Measurements from ENCODE around the gene PTCHD4.

DNA sequence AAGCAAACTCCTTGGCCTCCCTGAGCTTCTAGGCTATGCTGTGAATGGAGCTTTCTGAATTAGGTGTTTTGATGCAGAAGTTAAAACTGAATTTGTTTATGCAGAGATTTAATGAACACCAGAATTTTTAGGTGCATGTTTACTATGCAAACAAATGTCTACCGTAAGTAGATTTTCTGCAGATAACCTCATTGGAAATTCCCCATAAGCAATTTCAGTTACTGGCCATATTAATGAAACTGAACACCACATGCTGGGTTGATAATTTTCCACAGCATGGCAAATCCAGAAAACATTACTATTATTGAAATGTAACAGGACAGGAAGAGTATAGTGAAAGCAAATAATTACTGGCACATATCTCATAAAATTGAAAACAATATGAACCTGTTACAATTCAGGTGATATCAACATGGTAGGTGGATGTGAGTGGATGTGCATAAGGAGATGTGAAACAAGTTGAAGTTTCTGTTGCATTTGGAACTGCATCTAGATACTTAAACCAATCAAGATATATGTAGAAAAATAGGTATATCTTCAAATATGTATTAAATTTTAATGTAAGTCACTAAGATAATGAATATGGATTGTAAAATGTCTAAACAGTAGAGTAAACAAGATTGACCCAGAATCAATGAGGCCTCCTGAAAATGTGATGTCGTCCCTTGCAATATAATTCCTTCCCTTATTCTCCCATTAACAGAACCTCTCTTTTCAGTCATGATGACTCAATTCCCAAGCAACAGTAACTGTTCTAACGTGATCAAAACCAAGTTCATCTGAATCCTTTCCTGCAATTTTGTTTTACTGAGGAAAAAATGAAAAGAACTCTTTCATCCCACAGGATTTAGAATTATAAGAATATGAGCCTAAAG, 11.0 kb downstream of the PTCHD4 start:
- TF ChIP-seq, protein P1, sequence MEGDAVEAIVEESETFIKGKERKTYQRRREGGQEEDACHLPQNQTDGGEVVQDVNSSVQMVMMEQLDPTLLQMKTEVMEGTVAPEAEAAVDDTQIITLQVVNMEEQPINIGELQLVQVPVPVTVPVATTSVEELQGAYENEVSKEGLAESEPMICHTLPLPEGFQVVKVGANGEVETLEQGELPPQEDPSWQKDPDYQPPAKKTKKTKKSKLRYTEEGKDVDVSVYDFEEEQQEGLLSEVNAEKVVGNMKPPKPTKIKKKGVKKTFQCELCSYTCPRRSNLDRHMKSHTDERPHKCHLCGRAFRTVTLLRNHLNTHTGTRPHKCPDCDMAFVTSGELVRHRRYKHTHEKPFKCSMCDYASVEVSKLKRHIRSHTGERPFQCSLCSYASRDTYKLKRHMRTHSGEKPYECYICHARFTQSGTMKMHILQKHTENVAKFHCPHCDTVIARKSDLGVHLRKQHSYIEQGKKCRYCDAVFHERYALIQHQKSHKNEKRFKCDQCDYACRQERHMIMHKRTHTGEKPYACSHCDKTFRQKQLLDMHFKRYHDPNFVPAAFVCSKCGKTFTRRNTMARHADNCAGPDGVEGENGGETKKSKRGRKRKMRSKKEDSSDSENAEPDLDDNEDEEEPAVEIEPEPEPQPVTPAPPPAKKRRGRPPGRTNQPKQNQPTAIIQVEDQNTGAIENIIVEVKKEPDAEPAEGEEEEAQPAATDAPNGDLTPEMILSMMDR (IDR thresholded peaks at IDR 0.05; ENCODE audit: low read depth, low read length, missing input control), result no peak
- no peak for TF ChIP-seq JUND (IDR thresholded peaks at IDR 0.05)
